Spleen (tissue), 11 donors: ENCODE results near the gene MACROD2. TPM values are rescaled to one million over a fixed set of nuclear protein-coding genes. Genes with fewer than 3 reads are reported as not detected.

Experiments
- DNase-seq: peaks from one replicate; pipeline ENCODE4 v3.0.0-alpha.2; 2020
- H3K27ac ChIP-seq, 8 donors: fragments of 200-600 bp; sonication (generic) in 7 of 8; 1 replicate in 4 of 8; 2 replicates in 4 of 8; pipeline versions ENCODE4 v1.5.0 to v1.8.0; 2016 to 2021; ENCODE audit warnings: inconsistent platforms in 4 of 8, mild to moderate bottlenecking in 4 of 8, moderate library complexity in 1 of 8
- H3K27me3 ChIP-seq, 7 donors: fragments of 200-600 bp; sonication (generic) in 6 of 7; replicated peaks in 1 of 7; 1 replicate in 4 of 7; 2 replicates in 3 of 7; pipeline versions ENCODE4 v1.5.0 to v1.8.0; 2016 to 2021; ENCODE audit warnings: inconsistent platforms in 3 of 7, mild to moderate bottlenecking in 1 of 7
- H3K36me3 ChIP-seq, 6 donors: fragments of 200-600 bp; sonication (generic) in 5 of 6; 1 replicate in 4 of 6; 2 replicates in 2 of 6; pipeline versions ENCODE4 v1.5.0 to v1.8.0; 2016 to 2021; ENCODE audit warnings: inconsistent platforms in 2 of 6
- H3K4me1 ChIP-seq, 6 donors: fragments of 200-600 bp; sonication (generic) in 5 of 6; 1 replicate in 3 of 6; 2 replicates in 3 of 6; pipeline versions ENCODE4 v1.5.0 to v1.8.0; 2016 to 2021; ENCODE audit warnings: inconsistent platforms in 3 of 6
- H3K4me3 ChIP-seq, 8 donors: fragments of 200-600 bp; sonication (generic) in 7 of 8; 1 replicate in 4 of 8; 2 replicates in 4 of 8; pipeline versions ENCODE4 v1.5.0 to v1.8.0; 2016 to 2021; ENCODE audit warnings: inconsistent platforms in 4 of 8, mild to moderate bottlenecking in 4 of 8, moderate library complexity in 2 of 8
- H3K9me3 ChIP-seq, 8 donors: fragments of 200-600 bp; sonication (generic) in 7 of 8; 1 replicate in 4 of 8; 2 replicates in 4 of 8; pipeline versions ENCODE4 v1.5.0 to v1.8.0; 2016 to 2021; ENCODE audit warnings: inconsistent platforms in 4 of 8
- POLR2A ChIP-seq, 3 donors: fragments of 450-650 bp; IDR thresholded peaks; one replicate each; pipeline ENCODE4 v1.5.1; 2017; ENCODE audit warnings: antibody characterized with exemption in 3 of 3, mild to moderate bottlenecking in 1 of 3
- POLR2AphosphoS5 ChIP-seq, 3 donors: sonication (generic); formaldehyde crosslinking; IDR thresholded peaks; one replicate each; pipeline ENCODE4 v1.5.1; 2017; ENCODE audit warnings: antibody characterized with exemption in 3 of 3
- WGBS, 5 donors: extraction: QIAGEN DNeasy Blood & Tissue Kit in 3 of 5; methylation state at CpG; one replicate each; pipeline versions ENCODE4 v1.1.5 to v1.1.7; 2013 to 2018; 5-methylcytosine and 5-hydroxymethylcytosine counted together
- intact Hi-C: fragments of 100-400 bp; cut with DNase I; formaldehyde crosslinking; loops from one replicate; pipeline ENCODE4 v1.15.0; 2023; ENCODE audit warnings: low total_unique reads
- polyA plus RNA-seq, 3 donors: library from polyadenylated mRNA; stranded (reverse); fragments of 200-250 nt; gene quantifications; one replicate each; pipeline ENCODE4 v1.2.1, GENCODE V29; 2013
- total RNA-seq, 7 donors: library from RNA; depleted of rRNA in 3 of 7; stranded (reverse); fragments of >200 nt in 3 of 7; fragmentation: NEBNext Ultra II Directional in 4 of 7; extraction: Animal tissue kit (Norgen Biotek cat#: 25700) in 4 of 7; gene quantifications; one replicate each; pipeline versions ENCODE4 v1.1.0 to v1.2.1, GENCODE V29; 2016 to 2021
- TF ChIP-seq, protein P1 (sequence below), 11 experiments: fragments of 200-600 bp in 7 of 11; fragments of 450-650 bp in 4 of 11; sonication (generic) in 4 of 11; IDR thresholded peaks in 8 of 11; conservative IDR thresholded peaks in 3 of 11; 1 replicate in 7 of 11; 2 replicates in 4 of 11; pipeline versions ENCODE4 v1.4.0 to v1.8.0; 2016 to 2021; ENCODE audit warnings: antibody characterized with exemption in 11 of 11, inconsistent platforms in 4 of 11, mild to moderate bottlenecking in 1 of 11
- donor health status: healthy with polysubstance abuse.
- donor health status: DM: no; HTN: no; CAD: no; lungs with moderate emphysema.
- donor health status: DM: no; HTN: no; CAD: no.
- donor health status: Bipolar disorder and iron deficiency.
- donor health status: healthy.
- donor health status: DM: no; HTN: no; CAD: no.
- donor health status: DM: yes; HTN: yes; CAD: no.

The MACROD2 gene
- total and polyA plus RNA-seq, 10 donors = 1.5 to 4.7 (median 3.4) TPM

DNA sequence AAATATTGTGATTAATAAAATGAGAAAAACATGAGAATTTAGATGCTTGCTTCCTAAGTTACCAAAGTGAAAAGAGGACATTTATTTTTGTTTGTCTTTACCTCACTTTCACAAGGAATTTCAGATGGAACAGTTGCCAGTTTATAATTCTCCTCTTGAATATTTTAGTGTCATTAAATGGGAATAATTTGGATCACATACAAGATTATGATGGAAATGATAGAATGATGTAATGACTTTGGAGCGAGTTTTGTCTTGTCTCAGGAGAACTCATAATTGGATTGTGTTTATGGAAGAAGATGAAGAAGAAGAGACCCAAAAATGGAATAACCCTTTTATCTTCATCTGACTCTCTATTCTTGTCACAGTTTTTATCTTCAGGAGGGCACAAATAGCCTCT, 515.0 kb downstream of the MACROD2 start:
- intact Hi-C loops = no loop called here
- H3K27me3 ChIP-seq = no peaks in the 10 kb centered on the region
- H3K27ac ChIP-seq = no peak overlapping the region
- H3K4me1 ChIP-seq = no peaks in the 10 kb centered on the region
- H3K4me3 ChIP-seq = no peak overlapping the region
- peaks cover 0 to 15% (median 1%) of the 10 kb centered on the region in 8 donors for H3K9me3 ChIP-seq
- TF ChIP-seq POLR2A (IDR thresholded peaks at IDR 0.05) = no peak
- TF ChIP-seq, protein P1, sequence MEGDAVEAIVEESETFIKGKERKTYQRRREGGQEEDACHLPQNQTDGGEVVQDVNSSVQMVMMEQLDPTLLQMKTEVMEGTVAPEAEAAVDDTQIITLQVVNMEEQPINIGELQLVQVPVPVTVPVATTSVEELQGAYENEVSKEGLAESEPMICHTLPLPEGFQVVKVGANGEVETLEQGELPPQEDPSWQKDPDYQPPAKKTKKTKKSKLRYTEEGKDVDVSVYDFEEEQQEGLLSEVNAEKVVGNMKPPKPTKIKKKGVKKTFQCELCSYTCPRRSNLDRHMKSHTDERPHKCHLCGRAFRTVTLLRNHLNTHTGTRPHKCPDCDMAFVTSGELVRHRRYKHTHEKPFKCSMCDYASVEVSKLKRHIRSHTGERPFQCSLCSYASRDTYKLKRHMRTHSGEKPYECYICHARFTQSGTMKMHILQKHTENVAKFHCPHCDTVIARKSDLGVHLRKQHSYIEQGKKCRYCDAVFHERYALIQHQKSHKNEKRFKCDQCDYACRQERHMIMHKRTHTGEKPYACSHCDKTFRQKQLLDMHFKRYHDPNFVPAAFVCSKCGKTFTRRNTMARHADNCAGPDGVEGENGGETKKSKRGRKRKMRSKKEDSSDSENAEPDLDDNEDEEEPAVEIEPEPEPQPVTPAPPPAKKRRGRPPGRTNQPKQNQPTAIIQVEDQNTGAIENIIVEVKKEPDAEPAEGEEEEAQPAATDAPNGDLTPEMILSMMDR (IDR thresholded peaks at IDR 0.05 in 8 of 11, conservative IDR thresholded peaks at IDR 0.05 in 3 of 11) = no peak
- no peak for TF ChIP-seq POLR2AphosphoS5 (IDR thresholded peaks at IDR 0.05)
- no peaks in the 10 kb centered on the region for H3K36me3 ChIP-seq
- no peak for DNase-seq
- 68 to 82% (median 78%) methylated on average over 1 of the region's 1 CpG for WGBS, 5 donors

DNA sequence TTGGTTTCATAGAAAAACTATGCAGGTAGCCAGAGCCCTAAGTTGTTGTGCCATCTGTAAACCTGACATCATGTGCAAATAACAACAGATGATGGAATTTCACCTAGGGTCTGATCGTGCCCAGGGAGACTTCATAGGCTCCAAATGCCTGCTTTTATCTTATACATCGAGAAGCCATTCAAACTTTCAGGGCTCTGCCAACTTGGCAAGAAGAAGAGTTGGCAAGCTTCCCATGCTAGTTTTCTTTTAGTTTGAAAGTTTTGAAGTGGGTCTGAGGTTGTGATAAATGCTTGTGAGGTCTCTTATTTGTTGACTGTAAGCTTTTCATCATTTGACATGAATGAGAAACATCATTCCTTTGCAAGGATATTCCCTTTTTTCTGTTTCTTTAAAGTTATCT, 517.5 kb downstream of the MACROD2 start:
- Histone ChIP-seq H3K36me3 (no peaks in the 10 kb centered on the region), H3K27me3 (no peaks in the 10 kb centered on the region), H3K9me3 (peaks cover 0 to 11% (median 0%) of the 10 kb centered on the region in 8 donors), H3K4me1 (no peaks in the 10 kb centered on the region), H3K4me3 (no peak overlapping the region), H3K27ac (no peak overlapping the region)
- no peak for DNase-seq
- intact Hi-C loops = no loop called here
- TF ChIP-seq POLR2A (IDR thresholded peaks at IDR 0.05) (no peak), POLR2AphosphoS5 (IDR thresholded peaks at IDR 0.05) (no peak)
- TF ChIP-seq, protein P1 (IDR thresholded peaks at IDR 0.05 in 8 of 11, conservative IDR thresholded peaks at IDR 0.05 in 3 of 11) = no peak
- WGBS, 5 donors = 2 to 9% (median 7%) methylated on average over 2 of the region's 2 CpGs

DNA sequence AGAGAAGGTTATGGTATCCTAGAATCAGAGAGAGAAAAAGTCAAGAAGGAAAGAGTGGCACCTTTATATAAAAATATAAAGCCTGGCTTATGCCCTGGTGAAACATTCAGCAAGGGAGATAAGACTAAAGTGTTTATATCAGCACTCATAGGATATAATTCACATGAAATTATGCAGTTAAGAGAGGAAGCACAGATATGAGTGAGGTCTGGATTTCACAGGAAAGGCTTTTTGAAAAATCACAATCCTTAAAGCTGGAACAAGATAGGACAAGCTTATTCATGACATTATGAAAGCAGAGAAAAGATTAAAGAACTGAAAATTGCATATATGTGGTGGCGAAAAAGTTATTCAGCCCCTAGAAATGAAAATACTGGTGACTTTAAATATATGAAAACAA, 523.3 kb downstream of the MACROD2 start:
- no peak for DNase-seq
- peaks cover 0 to 8% (median 0%) of the 10 kb centered on the region in 8 donors for H3K9me3 ChIP-seq
- H3K27ac ChIP-seq = no peak overlapping the region
- no peaks in the 10 kb centered on the region for H3K4me1 ChIP-seq
- no peaks in the 10 kb centered on the region for H3K36me3 ChIP-seq
- 82 to 90% (median 89%) methylated on average over 1 of the region's 1 CpG for WGBS, 5 donors
- H3K27me3 ChIP-seq = no peaks in the 10 kb centered on the region
- no peak overlapping the region for H3K4me3 ChIP-seq
- TF ChIP-seq POLR2AphosphoS5 (IDR thresholded peaks at IDR 0.05) (no peak), POLR2A (IDR thresholded peaks at IDR 0.05) (no peak)
- TF ChIP-seq, protein P1 (IDR thresholded peaks at IDR 0.05 in 8 of 11, conservative IDR thresholded peaks at IDR 0.05 in 3 of 11) = no peak
- intact Hi-C loops = no loop called here

DNA sequence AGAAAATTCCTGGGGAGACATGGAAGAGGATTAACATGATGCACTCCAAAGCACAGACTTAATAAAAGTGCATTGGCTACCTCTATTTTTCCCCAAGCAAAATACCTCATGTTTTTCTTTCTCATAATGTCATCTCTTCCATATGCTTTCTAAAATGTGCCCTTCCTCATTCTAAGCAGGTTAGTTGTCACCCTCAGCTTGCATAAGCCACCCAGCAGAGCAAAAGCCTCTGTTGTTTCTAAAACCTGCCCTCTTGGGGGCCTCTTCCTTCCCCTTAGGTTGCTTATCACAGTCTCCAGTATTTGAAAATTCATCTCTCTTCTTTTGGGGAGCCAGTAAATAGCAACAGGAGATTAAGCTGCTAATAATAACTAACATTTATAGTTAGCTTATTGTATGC, 525.7 kb downstream of the MACROD2 start:
- Histone ChIP-seq H3K9me3 (peaks cover 0 to 4% (median 0%) of the 10 kb centered on the region in 8 donors), H3K4me1 (no peaks in the 10 kb centered on the region), H3K36me3 (no peaks in the 10 kb centered on the region), H3K4me3 (no peak overlapping the region), H3K27me3 (no peaks in the 10 kb centered on the region), H3K27ac (no peak overlapping the region)
- no peak for DNase-seq
- intact Hi-C loops = no loop called here
- TF ChIP-seq POLR2A (IDR thresholded peaks at IDR 0.05) (no peak), POLR2AphosphoS5 (IDR thresholded peaks at IDR 0.05) (no peak)
- TF ChIP-seq, protein P1 (IDR thresholded peaks at IDR 0.05 in 8 of 11, conservative IDR thresholded peaks at IDR 0.05 in 3 of 11) = no peak
